ENCODE measurements around the gene MTCL1. TPM values are rescaled to one million over a fixed set of nuclear protein-coding genes. Genes with fewer than 3 reads are reported as not detected.

MTCL1 gene
- total RNA-seq, 1 donor from 2014 or later = 59.3 TPM

DNA sequence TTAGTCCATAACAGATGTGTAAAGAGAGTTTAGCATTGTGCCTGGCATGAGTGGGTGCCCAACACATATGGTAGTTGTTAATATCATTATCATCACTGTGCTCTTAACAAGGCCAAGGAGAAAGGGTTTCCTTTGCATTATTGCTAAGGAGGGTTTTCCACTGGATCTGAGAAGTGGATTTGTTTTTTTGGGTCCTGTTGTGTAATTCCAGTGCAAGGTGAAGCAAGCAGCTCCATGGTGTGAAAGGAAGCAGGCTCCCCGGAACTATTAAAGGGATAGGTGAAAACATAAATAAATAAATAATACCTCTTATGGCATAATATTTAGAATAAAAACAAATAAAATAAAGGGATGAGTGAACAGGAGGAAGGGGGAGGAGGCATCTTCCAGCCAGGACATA is 65.3 kb downstream of the MTCL1 start:
- H3K9ac ChIP-seq (ENCODE audit: low read length) = no peak overlapping the region
- H3K79me2 ChIP-seq (ENCODE audit: insufficient read depth, low read length) = peaks cover 35% of the 10 kb centered on the region
- H3K4me1 Mint-ChIP-seq (ENCODE audit: low read depth, unreplicated experiment) = peaks cover 7% of the 10 kb centered on the region
- H3K9me3 Mint-ChIP-seq (ENCODE audit: unreplicated experiment) = no peaks in the 10 kb centered on the region
- H3K27ac ChIP-seq (ENCODE audit: low read depth, low read length) = no peak overlapping the region
- no peaks in the 10 kb centered on the region for H3K27me3 Mint-ChIP-seq (ENCODE audit: low read depth, unreplicated experiment)
- H3K27me3 ChIP-seq (ENCODE audit: insufficient read depth, low read length) = no peaks in the 10 kb centered on the region
- H3K4me3 Mint-ChIP-seq (ENCODE audit: unreplicated experiment) = no peak overlapping the region
- peaks cover 2% of the 10 kb centered on the region for H3K36me3 Mint-ChIP-seq (ENCODE audit: low read depth, unreplicated experiment)
- H3K4me3 ChIP-seq (ENCODE audit: insufficient read depth, low read depth, low read length) = no peak overlapping the region
- DNase-seq (ENCODE audit: low read depth) (no peak), FAIRE-seq (no peak)
- no peak overlapping the region for H2AFZ ChIP-seq (ENCODE audit: low read depth, low read length)
- H3K9me3 ChIP-seq (ENCODE audit: insufficient read depth, low read depth, low read length) = no peaks in the 10 kb centered on the region
- peaks cover 4% of the 10 kb centered on the region for H3K36me3 ChIP-seq (ENCODE audit: insufficient read depth, low read length)
- peaks cover 13% of the 10 kb centered on the region for H4K20me1 ChIP-seq (ENCODE audit: insufficient read depth, low read length)
- TF ChIP-seq, protein P1, sequence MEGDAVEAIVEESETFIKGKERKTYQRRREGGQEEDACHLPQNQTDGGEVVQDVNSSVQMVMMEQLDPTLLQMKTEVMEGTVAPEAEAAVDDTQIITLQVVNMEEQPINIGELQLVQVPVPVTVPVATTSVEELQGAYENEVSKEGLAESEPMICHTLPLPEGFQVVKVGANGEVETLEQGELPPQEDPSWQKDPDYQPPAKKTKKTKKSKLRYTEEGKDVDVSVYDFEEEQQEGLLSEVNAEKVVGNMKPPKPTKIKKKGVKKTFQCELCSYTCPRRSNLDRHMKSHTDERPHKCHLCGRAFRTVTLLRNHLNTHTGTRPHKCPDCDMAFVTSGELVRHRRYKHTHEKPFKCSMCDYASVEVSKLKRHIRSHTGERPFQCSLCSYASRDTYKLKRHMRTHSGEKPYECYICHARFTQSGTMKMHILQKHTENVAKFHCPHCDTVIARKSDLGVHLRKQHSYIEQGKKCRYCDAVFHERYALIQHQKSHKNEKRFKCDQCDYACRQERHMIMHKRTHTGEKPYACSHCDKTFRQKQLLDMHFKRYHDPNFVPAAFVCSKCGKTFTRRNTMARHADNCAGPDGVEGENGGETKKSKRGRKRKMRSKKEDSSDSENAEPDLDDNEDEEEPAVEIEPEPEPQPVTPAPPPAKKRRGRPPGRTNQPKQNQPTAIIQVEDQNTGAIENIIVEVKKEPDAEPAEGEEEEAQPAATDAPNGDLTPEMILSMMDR (IDR thresholded peaks at IDR 0.05; ENCODE audit: insufficient read depth, low read depth, low read length) = no peak
- no peak for TF ChIP-seq EZH2 (IDR thresholded peaks at IDR 0.05; ENCODE audit: insufficient read depth, low read length)
- H3K27ac Mint-ChIP-seq (ENCODE audit: unreplicated experiment) = no peak overlapping the region
- H3K4me2 ChIP-seq (ENCODE audit: low read length) = no peak overlapping the region
- H3K4me1 ChIP-seq (ENCODE audit: insufficient read depth, low read length) = peaks cover 6% of the 10 kb centered on the region

DNA sequence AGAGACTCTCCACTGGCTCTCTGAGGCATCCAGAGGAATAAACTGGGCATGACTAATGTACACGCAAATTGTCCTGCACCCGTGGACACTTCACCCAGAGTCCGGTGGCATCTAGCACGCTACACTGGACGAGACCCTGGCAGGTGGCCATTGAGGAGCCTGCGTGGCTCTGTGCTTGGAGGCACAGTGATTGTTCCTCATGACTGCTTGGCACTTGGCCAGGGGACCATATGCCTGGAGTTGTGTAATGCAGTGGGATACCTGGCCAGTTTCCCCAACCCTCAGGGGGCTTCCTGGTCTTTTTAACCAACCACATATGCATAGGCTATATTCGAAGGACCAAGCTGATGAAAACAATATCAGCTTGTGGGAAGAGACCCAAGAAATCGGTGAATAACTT is 66.6 kb downstream of the MTCL1 start:
- DNase-seq (ENCODE audit: low read depth) (peak; percentile 42), FAIRE-seq (no peak)
- no peak overlapping the region for H3K27ac Mint-ChIP-seq (ENCODE audit: unreplicated experiment)
- H3K4me3 ChIP-seq (ENCODE audit: insufficient read depth, low read depth, low read length) = no peak overlapping the region
- H3K4me3 Mint-ChIP-seq (ENCODE audit: unreplicated experiment) = no peak overlapping the region
- peaks cover 37% of the 10 kb centered on the region for H3K79me2 ChIP-seq (ENCODE audit: insufficient read depth, low read length)
- no peaks in the 10 kb centered on the region for H3K9me3 Mint-ChIP-seq (ENCODE audit: unreplicated experiment)
- no peaks in the 10 kb centered on the region for H3K4me1 ChIP-seq (ENCODE audit: insufficient read depth, low read length)
- H3K27me3 ChIP-seq (ENCODE audit: insufficient read depth, low read length) = no peaks in the 10 kb centered on the region
- no peaks in the 10 kb centered on the region for H3K27me3 Mint-ChIP-seq (ENCODE audit: low read depth, unreplicated experiment)
- no peak overlapping the region for H3K9ac ChIP-seq (ENCODE audit: low read length)
- H2AFZ ChIP-seq (ENCODE audit: low read depth, low read length) = no peak overlapping the region
- peaks cover 11% of the 10 kb centered on the region for H4K20me1 ChIP-seq (ENCODE audit: insufficient read depth, low read length)
- no peak overlapping the region for H3K4me2 ChIP-seq (ENCODE audit: low read length)
- H3K36me3 Mint-ChIP-seq (ENCODE audit: low read depth, unreplicated experiment) = no peaks in the 10 kb centered on the region
- H3K36me3 ChIP-seq (ENCODE audit: insufficient read depth, low read length) = peaks cover 5% of the 10 kb centered on the region
- no peak overlapping the region for H3K27ac ChIP-seq (ENCODE audit: low read depth, low read length)
- TF ChIP-seq, protein P1 (IDR thresholded peaks at IDR 0.05; ENCODE audit: insufficient read depth, low read depth, low read length) = no peak
- TF ChIP-seq EZH2 (IDR thresholded peaks at IDR 0.05; ENCODE audit: insufficient read depth, low read length) = no peak
- H3K9me3 ChIP-seq (ENCODE audit: insufficient read depth, low read depth, low read length) = no peaks in the 10 kb centered on the region
- peaks cover 3% of the 10 kb centered on the region for H3K4me1 Mint-ChIP-seq (ENCODE audit: low read depth, unreplicated experiment)

DNA sequence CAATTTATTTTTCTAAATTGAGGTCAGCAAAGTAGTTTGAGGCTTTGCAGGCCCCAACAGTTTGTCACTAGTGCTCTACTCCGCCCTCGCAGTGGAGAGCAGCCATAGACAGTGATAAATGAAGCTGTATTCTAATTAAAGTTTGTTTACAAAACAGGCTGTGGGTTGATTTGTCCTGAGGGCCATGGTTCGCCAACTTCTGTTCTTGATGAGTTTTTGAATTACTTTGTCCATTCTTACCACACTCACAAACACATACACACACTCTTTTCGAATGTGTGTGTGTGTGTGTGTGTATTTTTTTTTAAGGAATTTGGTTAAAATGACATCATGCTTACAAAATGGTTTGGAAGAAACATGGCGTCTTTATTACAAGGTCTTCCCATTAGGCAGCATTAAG is 68.6 kb downstream of the MTCL1 start:
- H3K4me2 ChIP-seq (ENCODE audit: low read length) = no peak overlapping the region
- peaks cover 5% of the 10 kb centered on the region for H3K36me3 ChIP-seq (ENCODE audit: insufficient read depth, low read length)
- Mint-ChIP-seq H3K4me1 (ENCODE audit: low read depth, unreplicated experiment) (peaks cover 12% of the 10 kb centered on the region), H3K9me3 (ENCODE audit: unreplicated experiment) (no peaks in the 10 kb centered on the region), H3K36me3 (ENCODE audit: low read depth, unreplicated experiment) (no peaks in the 10 kb centered on the region), H3K4me3 (ENCODE audit: unreplicated experiment) (no peak overlapping the region), H3K27ac (ENCODE audit: unreplicated experiment) (no peak overlapping the region), H3K27me3 (ENCODE audit: low read depth, unreplicated experiment) (no peaks in the 10 kb centered on the region)
- H3K27ac ChIP-seq (ENCODE audit: low read depth, low read length) = no peak overlapping the region
- no peak for FAIRE-seq
- H3K79me2 ChIP-seq (ENCODE audit: insufficient read depth, low read length) = peaks cover 34% of the 10 kb centered on the region
- TF ChIP-seq EZH2 (IDR thresholded peaks at IDR 0.05; ENCODE audit: insufficient read depth, low read length) = no peak
- TF ChIP-seq, protein P1 (IDR thresholded peaks at IDR 0.05; ENCODE audit: insufficient read depth, low read depth, low read length) = no peak
- no peaks in the 10 kb centered on the region for H3K27me3 ChIP-seq (ENCODE audit: insufficient read depth, low read length)
- no peak overlapping the region for H3K4me3 ChIP-seq (ENCODE audit: insufficient read depth, low read depth, low read length)
- H4K20me1 ChIP-seq (ENCODE audit: insufficient read depth, low read length) = peaks cover 9% of the 10 kb centered on the region
- no peaks in the 10 kb centered on the region for H3K9me3 ChIP-seq (ENCODE audit: insufficient read depth, low read depth, low read length)
- peak; percentile 59 for DNase-seq (ENCODE audit: low read depth)
- no peaks in the 10 kb centered on the region for H3K4me1 ChIP-seq (ENCODE audit: insufficient read depth, low read length)
- H3K9ac ChIP-seq (ENCODE audit: low read length) = no peak overlapping the region
- H2AFZ ChIP-seq (ENCODE audit: low read depth, low read length) = no peak overlapping the region
